AG08396 (cell line): ENCODE data around the gene C1orf87.

Experiments
- DNase-seq: peaks from one replicate; pipeline ENCODE4 v3.0.0; 2012; ENCODE audit warnings: low spot score, mixed read lengths

The C1orf87 gene

GRCh38 chr1:59947047-59947938, 126.3 kb downstream of the C1orf87 start:
- DNase-seq: peak; percentile 78

- no peak for DNase-seq
These were observed 127.8 kb downstream of the C1orf87 start for GRCh38 chr1:59945790-59946189.
